Mammary epithelial cell (primary cell): ENCODE measurements around the gene IQCK.

Source experiments
- CTCF ChIP-seq, 2 donors: IDR thresholded peaks in 1 of 2; conservative IDR thresholded peaks in 1 of 2; 2 replicates each; pipeline ENCODE4 v1.5.1; 2011 to 2012; ENCODE audit warnings: inconsistent platforms in 2 of 2, low read length in 2 of 2, mild to moderate bottlenecking in 2 of 2, control low read depth in 1 of 2, low read depth in 1 of 2; ENCODE audit not compliant: insufficient read depth in 1 of 2; ENCODE audit errors: extremely low read depth in 1 of 2
- EZH2 ChIP-seq: IDR thresholded peaks from 2 replicates; pipeline ENCODE4 v1.6.1; 2012; ENCODE audit warnings: low read length, inconsistent platforms, borderline replicate concordance

DNA sequence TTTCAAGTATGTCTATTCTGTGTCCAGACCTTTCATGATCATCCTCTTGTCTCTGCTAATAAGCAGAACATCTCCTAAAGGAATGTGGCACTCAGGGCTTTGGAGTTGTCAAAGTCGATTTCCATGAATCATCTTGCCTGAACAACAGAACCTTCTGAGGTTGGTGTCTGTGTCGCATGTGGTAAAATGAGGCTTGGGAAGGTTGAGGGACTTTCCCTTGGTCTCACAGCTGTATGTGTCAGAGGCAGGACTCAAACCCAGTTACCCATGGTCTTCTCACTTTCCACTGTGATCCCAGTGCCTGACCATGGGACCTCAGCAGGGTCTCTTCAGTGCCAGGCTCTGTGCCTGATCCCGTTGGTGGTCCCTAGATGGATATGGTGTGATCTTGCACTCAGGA, 170.8 kb downstream of the IQCK start:
- TF ChIP-seq CTCF (conservative IDR thresholded peaks at IDR 0.05 in 1 of 2, IDR thresholded peaks at IDR 0.05 in 1 of 2; ENCODE audit: extremely low read depth in 1 of 2, insufficient read depth in 1 of 2, low read depth in 1 of 2, low read length in 2 of 2): no peak
- TF ChIP-seq EZH2: no peak
